GM12875 (cell line): ENCODE measurements around the gene GTSE1.

Source experiments
- H3K4me3 ChIP-seq: one replicate; pipeline ENCODE4 v1.5.1; 2011; ENCODE audit warnings: low read depth, low read length, control low read depth
- CTCF ChIP-seq: IDR thresholded peaks from 2 replicates; pipeline ENCODE4 v1.5.1; 2011; ENCODE audit warnings: low read depth, mild to moderate bottlenecking, control low read depth, inconsistent platforms, low read length, moderate library complexity, borderline replicate concordance; ENCODE audit not compliant: insufficient read depth

GTSE1 gene

GRCh38 chr22:46368422-46368821 is 71.8 kb downstream of the GTSE1 start:
- H3K4me3 ChIP-seq = no peak overlapping the region
- no peak for TF ChIP-seq CTCF

- no peak overlapping the region for H3K4me3 ChIP-seq
- no peak for TF ChIP-seq CTCF
Measured at GRCh38 chr22:46368871-46369715, 72.4 kb downstream of the GTSE1 start.

- no peak overlapping the region for H3K4me3 ChIP-seq
- no peak for TF ChIP-seq CTCF
Measured at GRCh38 chr22:46369716-46370583, 73.3 kb downstream of the GTSE1 start.

- TF ChIP-seq CTCF = no peak
- no peak overlapping the region for H3K4me3 ChIP-seq
Measured at GRCh38 chr22:46370584-46371291, 74.1 kb downstream of the GTSE1 start.

GRCh38 chr22:46371623-46372226 is 75.1 kb downstream of the GTSE1 start:
- H3K4me3 ChIP-seq = no peak overlapping the region
- TF ChIP-seq CTCF = no peak

GRCh38 chr22:46372686-46373085 is 76.0 kb downstream of the GTSE1 start:
- TF ChIP-seq CTCF = no peak
- no peak overlapping the region for H3K4me3 ChIP-seq
